ENCODE measurements around the gene PLXDC2.

The PLXDC2 gene

DNA sequence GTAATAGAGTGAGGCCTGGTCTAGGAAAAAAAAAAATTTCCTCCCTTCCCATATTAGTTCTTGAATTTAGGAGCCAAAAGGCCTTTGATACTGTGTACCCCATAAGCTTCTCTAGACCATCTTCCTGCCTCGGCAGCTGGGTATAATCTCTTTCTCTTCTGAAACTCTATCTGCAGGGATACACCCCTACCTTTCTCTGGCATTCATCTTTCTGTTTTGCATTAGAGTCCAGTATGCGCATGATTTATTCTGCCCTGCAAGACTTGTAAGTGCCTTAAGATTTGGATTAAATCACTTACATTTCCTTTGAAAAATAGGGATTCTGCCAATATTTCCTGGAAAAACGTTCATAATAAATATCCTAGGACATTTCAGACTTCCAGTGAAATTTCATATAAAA lies 431.2 kb downstream of the PLXDC2 start:
- in situ Hi-C loops (cut with MboI; ENCODE audit: low sequenced_read_pairs) = no loop called here

DNA sequence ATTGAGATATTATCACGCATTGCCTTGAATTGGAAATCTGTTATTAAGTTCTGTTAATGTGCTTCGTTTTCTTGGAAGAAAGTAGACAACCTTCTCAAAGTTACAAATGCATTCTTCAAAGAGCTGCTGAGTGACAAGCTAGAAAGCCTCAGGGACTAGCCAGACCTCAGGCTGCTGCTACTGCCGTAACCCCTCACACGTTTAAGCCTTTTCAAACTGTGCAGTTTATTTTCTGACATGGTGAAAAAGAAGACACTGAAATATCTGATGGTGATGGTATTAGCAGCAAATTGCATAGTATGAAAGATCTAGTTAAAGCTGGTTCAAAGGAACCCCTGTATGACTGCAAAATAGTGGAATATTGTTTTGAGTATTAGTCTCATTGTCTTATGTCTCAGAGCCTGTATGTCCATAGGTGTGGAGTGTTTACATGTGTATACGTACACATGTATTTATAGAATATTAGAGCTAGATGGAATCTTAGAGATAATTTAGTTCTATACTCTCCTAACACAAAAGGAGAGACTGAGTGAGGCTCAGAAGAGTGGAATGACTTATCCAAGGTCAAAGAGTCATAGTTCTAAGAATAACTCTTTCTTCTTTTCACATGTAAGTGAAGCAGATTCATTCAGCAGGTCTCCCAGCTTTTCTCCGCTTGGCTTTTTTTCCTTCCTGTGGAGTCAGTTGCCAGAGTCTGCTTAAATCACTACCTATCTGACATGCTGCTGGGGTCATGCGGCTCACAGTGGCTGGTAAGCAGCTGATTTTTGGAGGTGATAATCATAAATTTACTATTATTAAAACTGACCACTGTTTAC lies 431.9 kb downstream of the PLXDC2 start:
- in situ Hi-C loops (cut with MboI; ENCODE audit: low sequenced_read_pairs) = no loop called here

DNA sequence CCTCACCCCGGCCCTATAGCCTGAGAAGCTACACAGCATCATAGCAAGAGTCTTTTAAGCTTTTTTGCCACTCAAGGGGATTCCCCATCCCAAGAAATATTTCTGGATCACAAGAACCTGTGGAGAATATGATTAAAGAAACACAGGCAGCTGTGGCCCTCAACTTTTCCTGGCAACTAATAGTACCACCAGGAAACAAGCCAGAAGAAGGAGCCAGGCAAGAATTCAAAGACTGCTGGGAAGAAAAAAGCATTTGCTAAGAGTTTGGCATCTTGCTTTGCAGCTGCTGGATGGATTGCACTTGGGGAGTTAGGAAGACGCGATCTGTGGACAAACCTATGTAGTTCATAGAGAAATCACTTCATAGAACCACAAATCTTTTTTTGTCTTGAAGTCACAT lies 437.8 kb downstream of the PLXDC2 start:
- in situ Hi-C loops (cut with MboI; ENCODE audit: low sequenced_read_pairs) = no loop called here

- in situ Hi-C loops (cut with MboI; ENCODE audit: low sequenced_read_pairs) = no loop called here
Measured at GRCh38 chr10:20254497-20254896, 438.3 kb downstream of the PLXDC2 start.

- in situ Hi-C loops (cut with MboI; ENCODE audit: low sequenced_read_pairs) = no loop called here
Measured at GRCh38 chr10:20256969-20257368, 440.7 kb downstream of the PLXDC2 start.

DNA sequence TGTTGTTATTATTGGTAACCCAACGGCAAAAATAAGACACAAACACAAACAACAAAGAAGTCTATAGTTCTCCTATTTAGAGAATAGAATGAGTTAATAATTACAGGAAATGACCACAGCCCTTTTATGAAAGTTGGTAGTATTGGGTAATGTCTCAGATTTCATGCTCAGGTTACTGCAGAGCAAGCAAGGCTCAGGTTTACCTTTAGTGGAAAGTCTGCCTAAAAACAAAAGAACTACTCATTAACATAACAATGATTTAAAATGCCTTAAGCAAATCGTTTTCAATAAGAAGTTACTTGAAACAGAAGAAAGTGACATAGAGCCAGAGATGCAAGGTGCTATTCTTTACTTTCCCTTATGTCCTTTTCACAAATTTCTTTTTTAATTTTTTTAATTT lies 441.2 kb downstream of the PLXDC2 start:
- in situ Hi-C loops (cut with MboI; ENCODE audit: low sequenced_read_pairs) = no loop called here

GRCh38 chr10:20265146-20265545 lies 448.9 kb downstream of the PLXDC2 start:
- in situ Hi-C loops (cut with MboI; ENCODE audit: low sequenced_read_pairs) = no loop called here

DNA sequence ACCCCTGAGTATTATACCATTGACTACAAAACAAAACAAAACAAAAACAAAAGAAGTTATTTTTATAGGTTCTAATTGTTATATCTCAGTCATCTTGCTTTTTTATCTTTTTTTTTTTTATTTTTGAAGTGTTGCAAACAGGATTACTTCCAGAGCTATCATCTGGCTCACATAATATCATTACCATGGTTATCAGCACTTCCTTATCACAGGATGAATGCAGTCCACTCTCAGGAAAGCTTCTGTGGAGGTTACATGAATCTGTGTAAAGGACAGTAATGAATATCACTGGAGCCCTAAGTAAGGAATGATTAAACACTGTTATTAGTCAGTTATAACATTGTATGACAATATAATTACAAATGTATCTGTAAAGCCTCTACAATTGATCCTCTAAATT lies 451.5 kb downstream of the PLXDC2 start:
- in situ Hi-C loops (cut with MboI; ENCODE audit: low sequenced_read_pairs) = no loop called here

DNA sequence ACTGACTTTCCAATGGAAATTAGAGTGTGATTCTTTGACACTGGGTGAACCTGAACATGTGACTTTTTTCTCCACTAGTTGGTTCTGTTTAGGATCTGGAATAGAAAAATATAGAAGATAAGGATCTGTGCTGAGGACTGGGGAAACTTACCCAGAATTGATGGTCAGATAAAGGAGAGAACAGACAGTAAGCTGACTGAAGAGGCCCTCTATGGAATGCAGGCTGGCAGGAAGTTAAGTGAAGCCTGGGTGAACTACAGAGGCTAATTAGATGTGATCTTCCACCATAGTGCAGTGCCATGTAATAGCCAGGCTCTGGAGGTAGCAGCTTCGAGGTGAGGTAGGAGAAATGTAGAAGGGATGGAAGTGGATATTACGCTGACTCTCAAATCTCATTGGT lies 455.3 kb downstream of the PLXDC2 start:
- in situ Hi-C loops (cut with MboI; ENCODE audit: low sequenced_read_pairs) = no loop called here

DNA sequence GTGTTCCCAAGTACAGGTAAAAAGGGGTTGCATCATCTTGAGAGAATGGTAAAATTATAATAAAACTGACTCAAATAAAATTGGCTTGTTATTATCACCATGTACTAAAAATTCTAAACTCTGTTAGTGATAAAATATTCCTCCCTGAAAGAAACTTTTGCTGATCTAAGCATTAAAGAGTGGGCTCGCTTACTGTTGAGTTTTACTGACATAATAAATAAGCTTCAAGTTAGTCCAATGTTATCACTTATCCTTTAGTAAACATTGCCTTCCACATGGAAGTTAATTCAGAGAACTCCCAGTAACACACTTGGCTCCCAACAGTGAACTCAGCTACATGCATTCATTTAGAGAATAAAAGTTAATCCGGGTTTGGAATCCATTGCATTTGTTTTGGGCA lies 456.4 kb downstream of the PLXDC2 start:
- in situ Hi-C loops (cut with MboI; ENCODE audit: low sequenced_read_pairs) = no loop called here

- in situ Hi-C loops (cut with MboI; ENCODE audit: low sequenced_read_pairs) = no loop called here
Measured at GRCh38 chr10:20274571-20274970, 458.3 kb downstream of the PLXDC2 start.

DNA sequence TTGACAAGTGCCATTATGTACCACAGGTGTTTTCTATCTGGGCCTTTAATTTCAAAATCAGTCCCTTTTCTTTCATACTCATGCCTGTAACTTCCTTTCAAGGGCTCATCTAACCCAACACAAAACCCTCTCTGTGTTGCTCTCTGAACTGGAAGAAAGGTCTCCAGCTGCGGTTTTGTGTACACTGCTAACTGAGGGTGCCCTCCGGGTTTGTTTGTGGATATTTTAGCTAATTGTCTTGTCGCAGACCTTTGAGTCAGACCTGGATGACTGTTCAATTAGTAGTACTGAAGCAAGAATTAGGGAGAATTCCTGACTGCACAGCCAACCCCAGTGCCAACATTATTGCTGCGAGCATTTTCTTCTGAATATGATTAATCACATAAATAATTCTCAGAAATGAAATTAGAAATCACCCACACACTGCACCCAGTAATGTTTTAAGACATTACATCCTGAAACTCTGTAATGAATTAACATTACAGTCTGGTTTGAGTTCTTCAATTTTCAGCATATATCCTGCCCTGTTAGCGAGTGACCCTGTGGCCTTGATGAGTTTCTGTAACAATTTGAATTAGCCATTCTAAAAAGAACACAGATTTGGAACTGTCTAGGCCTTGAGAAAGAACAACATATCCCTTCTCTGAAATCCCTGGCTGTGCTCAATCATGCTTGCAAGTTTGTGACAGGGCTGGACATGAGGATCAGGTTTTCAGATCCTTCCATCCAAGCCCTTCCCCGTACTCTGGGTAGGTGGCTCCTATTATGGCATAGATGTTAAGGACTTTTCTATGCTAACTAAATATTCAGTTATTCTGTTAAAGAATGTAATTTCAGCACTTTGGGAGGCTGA lies 460.1 kb downstream of the PLXDC2 start:
- in situ Hi-C loops (cut with MboI; ENCODE audit: low sequenced_read_pairs) = no loop called here

DNA sequence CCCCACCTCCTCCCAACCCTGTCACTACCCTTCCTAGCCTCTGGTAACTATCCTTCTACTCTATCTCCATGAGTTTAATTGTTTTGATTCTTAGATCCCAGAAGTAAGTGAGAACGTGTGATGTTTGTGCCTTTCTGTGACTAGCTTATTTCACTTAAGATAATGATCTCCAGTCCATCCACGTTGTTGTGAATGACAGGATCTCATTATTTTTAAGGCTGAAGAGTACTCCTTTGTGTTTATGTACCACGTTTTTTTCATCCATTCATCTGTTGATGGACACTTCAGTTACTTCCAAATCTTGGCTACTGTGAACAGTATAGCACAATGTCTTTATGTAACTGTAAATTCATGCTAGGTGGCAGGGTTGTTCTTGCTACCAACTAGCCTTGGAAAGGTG lies 461.6 kb downstream of the PLXDC2 start:
- in situ Hi-C loops (cut with MboI; ENCODE audit: low sequenced_read_pairs) = no loop called here

DNA sequence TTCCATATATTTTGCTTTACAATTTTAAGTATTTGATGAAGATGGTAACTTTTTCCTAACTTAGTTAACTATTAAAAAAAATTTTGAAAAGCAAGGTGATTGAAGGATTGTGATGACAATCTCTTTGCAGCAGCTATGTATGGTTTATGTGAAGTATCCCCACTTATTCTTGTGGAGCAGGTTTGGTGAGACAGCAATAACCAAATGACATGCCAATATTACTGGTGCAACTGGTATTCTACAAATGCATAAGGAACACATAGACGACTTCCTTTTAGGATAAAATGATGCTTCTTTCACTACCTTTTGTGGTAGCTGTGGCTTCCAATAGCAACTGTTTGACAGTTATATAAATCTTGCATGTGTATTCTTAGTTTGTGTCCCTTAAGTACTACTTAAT lies 465.3 kb downstream of the PLXDC2 start:
- in situ Hi-C loops (cut with MboI; ENCODE audit: low sequenced_read_pairs) = no loop called here

DNA sequence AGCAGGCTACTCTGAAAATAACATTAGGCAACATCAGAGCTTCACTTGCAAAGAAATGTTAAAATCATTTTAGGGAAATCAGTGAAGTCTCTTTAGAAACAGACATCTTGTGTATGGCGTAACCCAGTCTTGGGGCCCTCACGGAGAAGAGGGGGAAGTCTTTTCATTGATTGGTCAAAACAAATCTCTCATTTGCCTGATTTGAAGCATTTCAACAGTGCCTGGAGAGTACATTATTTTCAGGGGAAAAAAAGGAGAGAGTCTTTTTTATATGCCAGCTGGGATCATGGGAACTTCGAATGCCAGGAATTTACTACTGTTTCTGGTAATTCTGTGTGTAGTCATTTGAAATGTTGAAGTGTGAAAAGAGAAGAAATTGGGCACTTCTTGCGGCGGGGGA lies 471.4 kb downstream of the PLXDC2 start:
- in situ Hi-C loops (cut with MboI; ENCODE audit: low sequenced_read_pairs) = no loop called here

- in situ Hi-C loops (cut with MboI; ENCODE audit: low sequenced_read_pairs) = no loop called here
Measured at GRCh38 chr10:20288060-20288459, 471.8 kb downstream of the PLXDC2 start.

GRCh38 chr10:20289070-20289828 lies 473.0 kb downstream of the PLXDC2 start:
- in situ Hi-C loops (cut with MboI; ENCODE audit: low sequenced_read_pairs) = no loop called here

- in situ Hi-C loops (cut with MboI; ENCODE audit: low sequenced_read_pairs) = no loop called here
Measured at GRCh38 chr10:20298417-20298816, 482.2 kb downstream of the PLXDC2 start.

- in situ Hi-C loops (cut with MboI; ENCODE audit: low sequenced_read_pairs) = no loop called here
Measured at GRCh38 chr10:20299034-20299736, 483.0 kb downstream of the PLXDC2 start.

DNA sequence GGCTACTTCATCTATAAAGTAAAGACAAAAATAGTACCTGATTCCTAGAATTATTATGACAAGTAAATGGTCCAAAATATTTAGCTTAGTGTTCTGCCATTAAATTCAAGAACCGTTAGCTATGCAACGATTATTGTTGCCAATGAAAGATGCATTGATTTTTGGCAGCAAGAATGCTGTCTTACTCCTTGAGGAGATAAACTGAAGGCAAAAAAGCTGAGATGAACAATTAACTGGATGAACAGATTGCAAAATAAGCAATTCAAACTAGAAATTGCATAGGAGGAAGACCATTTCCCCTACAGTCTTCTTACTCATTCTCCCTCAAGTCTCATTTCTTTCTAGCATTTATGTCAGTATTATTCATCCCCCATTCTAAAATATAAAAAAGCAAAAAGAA lies 484.5 kb downstream of the PLXDC2 start:
- in situ Hi-C loops (cut with MboI; ENCODE audit: low sequenced_read_pairs) = no loop called here

DNA sequence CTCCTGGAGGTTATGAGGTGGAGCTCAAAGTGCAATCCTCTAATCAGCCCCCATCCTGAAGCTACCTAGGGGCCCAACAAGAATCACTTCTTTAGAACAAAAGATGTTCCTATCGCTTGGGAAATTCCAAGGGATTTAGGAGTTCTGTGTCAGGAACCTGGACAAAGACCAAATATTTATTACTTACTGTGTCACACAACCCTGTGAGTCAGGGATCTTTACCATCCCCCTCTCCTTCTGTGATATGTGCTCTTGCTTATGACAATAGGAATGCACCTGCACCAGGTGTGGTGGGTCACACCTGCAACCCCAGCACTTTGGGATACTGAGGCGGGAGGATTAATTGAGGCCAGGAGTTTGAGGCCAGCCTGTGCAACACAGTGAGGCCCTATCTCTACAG lies 485.8 kb downstream of the PLXDC2 start:
- in situ Hi-C loops (cut with MboI; ENCODE audit: low sequenced_read_pairs) = no loop called here
